SK-N-SH treated with all-trans-retinoic acid at 6 μM for 48 hours (cell line): ENCODE data around the gene IDUA.

Experiments
- ARNTL ChIP-seq: fragments of 450-650 bp; formaldehyde crosslinking; IDR thresholded peaks from 2 replicates; pipeline ENCODE4 v1.5.0; 2020; ENCODE audit warnings: low read depth, mild to moderate bottlenecking, moderate library complexity, borderline replicate concordance
- BACH2 ChIP-seq: fragments of 250-450 bp; sonication (Bioruptor Pico); IDR thresholded peaks from 2 replicates; pipeline ENCODE4 v1.9.0; 2021; ENCODE audit warnings: mild to moderate bottlenecking, borderline replicate concordance
- CREB5 ChIP-seq: fragments of 250-450 bp; sonication (Bioruptor Pico); IDR thresholded peaks from 2 replicates; pipeline ENCODE4 v1.5.1; 2020; ENCODE audit warnings: low read depth, mild to moderate bottlenecking, moderate library complexity
- CSDC2 ChIP-seq: fragments of 250-450 bp; sonication (Bioruptor Pico); IDR thresholded peaks from 2 replicates; pipeline ENCODE4 v1.5.0; 2020; ENCODE audit warnings: mild to moderate bottlenecking, moderate library complexity
- ESRRG ChIP-seq: fragments of 250-450 bp; sonication (Bioruptor Pico); IDR thresholded peaks from 2 replicates; pipeline ENCODE4 v1.6.1; 2021; ENCODE audit warnings: mild to moderate bottlenecking
- GLIS3 ChIP-seq: fragments of 250-450 bp; sonication (Bioruptor Pico); IDR thresholded peaks from 2 replicates; pipeline ENCODE4 v1.5.0; 2020; ENCODE audit warnings: mild to moderate bottlenecking, moderate library complexity
- OSR1 ChIP-seq: fragments of 250-450 bp; sonication (Bioruptor Pico); IDR thresholded peaks from 2 replicates; pipeline ENCODE4 v1.8.0; 2022; ENCODE audit warnings: moderate library complexity, mild to moderate bottlenecking, inconsistent platforms
- PATZ1 ChIP-seq: fragments of 250-450 bp; sonication (Bioruptor Pico); IDR thresholded peaks from 2 replicates; pipeline ENCODE4 v1.8.0; 2020; ENCODE audit warnings: mild to moderate bottlenecking, moderate library complexity, borderline replicate concordance
- RARB ChIP-seq: fragments of 250-450 bp; sonication (Bioruptor Pico); IDR thresholded peaks from 2 replicates; pipeline ENCODE4 v1.8.0; 2021; ENCODE audit warnings: mild to moderate bottlenecking, moderate library complexity
- ZC3H10 ChIP-seq: fragments of 250-450 bp; sonication (Bioruptor Pico); IDR thresholded peaks from 2 replicates; pipeline ENCODE4 v1.5.1; 2021; ENCODE audit warnings: mild to moderate bottlenecking, moderate library complexity
- ZFP3 ChIP-seq: fragments of 250-450 bp; sonication (Bioruptor Pico); IDR thresholded peaks from 2 replicates; pipeline ENCODE4 v1.5.0; 2020; ENCODE audit warnings: mild to moderate bottlenecking, moderate library complexity
- ZFP30 ChIP-seq: fragments of 450-650 bp; formaldehyde crosslinking; IDR thresholded peaks from 2 replicates; pipeline ENCODE4 v1.5.0; 2022; ENCODE audit warnings: mild to moderate bottlenecking, moderate library complexity
- ZNF70 ChIP-seq: fragments of 450-650 bp; formaldehyde crosslinking; IDR thresholded peaks from 2 replicates; pipeline ENCODE4 v1.5.0; 2020; ENCODE audit warnings: mild to moderate bottlenecking, moderate library complexity

- TF ChIP-seq ARNTL (CRISPR knock-in tag) (no peak), ZFP30 (no peak), RARB (CRISPR knock-in tag) (no peak), ZFP3 (CRISPR knock-in tag) (no peak), CREB5 (CRISPR knock-in tag) (no peak), GLIS3 (CRISPR knock-in tag) (no peak), PATZ1 (CRISPR knock-in tag) (no peak), ZC3H10 (no peak), ZNF70 (CRISPR knock-in tag) (no peak), CSDC2 (no peak), ESRRG (CRISPR knock-in tag) (no peak), OSR1 (CRISPR knock-in tag) (no peak), BACH2 (CRISPR knock-in tag) (no peak)
Measured at GRCh38 chr4:955161-955921, 31.5 kb upstream of the IDUA start.
